ENCODE measurements around the gene FOLR3. TPM values are rescaled to one million over a fixed set of nuclear protein-coding genes. Genes with fewer than 3 reads are reported as not detected.

FOLR3 gene
- total and polyA plus RNA-seq, 9 of the 15 experiments (the other 6 are each of a cell fraction or from before 2014, with no cell fraction given) = not detected

DNA sequence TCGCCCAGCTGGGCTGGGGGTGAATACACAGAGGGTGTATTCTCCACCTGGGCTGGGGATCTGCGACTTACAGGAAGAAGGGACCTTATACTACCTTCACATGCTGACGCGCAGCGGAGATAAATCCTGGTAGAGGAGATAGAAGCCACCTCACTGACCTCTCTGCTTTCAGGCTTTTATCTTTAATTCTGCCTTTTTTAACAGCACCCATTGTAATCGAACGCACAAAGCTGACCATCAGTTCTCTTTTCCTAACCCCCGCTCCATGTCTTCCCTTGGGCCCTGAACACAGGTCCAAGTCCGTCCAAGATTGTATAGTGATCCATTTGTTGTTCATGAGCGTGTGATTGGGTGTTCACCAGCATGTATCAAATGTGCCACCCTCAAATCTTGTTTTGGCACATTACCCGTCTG, 31.8 kb upstream of the FOLR3 start (continued):
- TF ChIP-seq RB1 (IDR thresholded peaks at IDR 0.05; ENCODE audit: low read depth) (no peak), NR2C1 (IDR thresholded peaks at IDR 0.05) (no peak), NR2C1 (tag; IDR thresholded peaks at IDR 0.05) (no peak), TAF7 (tag; IDR thresholded peaks at IDR 0.05) (no peak), PTRF (tag; IDR thresholded peaks at IDR 0.05) (no peak), RBM34 (IDR thresholded peaks at IDR 0.05; ENCODE audit: borderline replicate concordance, insufficient read depth, low read length) (no peak), ZNF766 (CRISPR knock-in tag; conservative IDR thresholded peaks at IDR 0.05) (peak; percentile 50; the same call in 1 of the 2 replicates), HIVEP1 (CRISPR knock-in tag; IDR thresholded peaks at IDR 0.05) (no peak), ZNF280B (CRISPR knock-in tag; IDR thresholded peaks at IDR 0.05) (no peak), TFAP4 (CRISPR knock-in tag; IDR thresholded peaks at IDR 0.05; ENCODE audit: borderline replicate concordance) (0 out of 2 replicates have a peak, but pooled peaks have one; percentile 57), NFE2L1 (tag; IDR thresholded peaks at IDR 0.05; ENCODE audit: borderline replicate concordance, low read depth) (no peak), PURB (CRISPR knock-in tag; IDR thresholded peaks at IDR 0.05; ENCODE audit: low read depth) (no peak), CTBP1 (IDR thresholded peaks at IDR 0.05; ENCODE audit: borderline replicate concordance) (no peak), TGIF2 (CRISPR knock-in tag; IDR thresholded peaks at IDR 0.05) (no peak), ZFP36 (IDR thresholded peaks at IDR 0.05; ENCODE audit: low read depth, low read length, partially characterized antibody) (no peak), MED1 (CRISPR knock-in tag; IDR thresholded peaks at IDR 0.05; ENCODE audit: borderline replicate concordance) (no peak), ZSCAN29 (IDR thresholded peaks at IDR 0.05) (no peak), EWSR1 (IDR thresholded peaks at IDR 0.05; ENCODE audit: borderline replicate concordance, low read depth, partially characterized antibody) (no peak), SETDB1 (IDR thresholded peaks at IDR 0.05; ENCODE audit: low read length) (no peak), PRDM10 (IDR thresholded peaks at IDR 0.05; ENCODE audit: partially characterized antibody) (no peak)
- TF ChIP-seq, protein P1, sequence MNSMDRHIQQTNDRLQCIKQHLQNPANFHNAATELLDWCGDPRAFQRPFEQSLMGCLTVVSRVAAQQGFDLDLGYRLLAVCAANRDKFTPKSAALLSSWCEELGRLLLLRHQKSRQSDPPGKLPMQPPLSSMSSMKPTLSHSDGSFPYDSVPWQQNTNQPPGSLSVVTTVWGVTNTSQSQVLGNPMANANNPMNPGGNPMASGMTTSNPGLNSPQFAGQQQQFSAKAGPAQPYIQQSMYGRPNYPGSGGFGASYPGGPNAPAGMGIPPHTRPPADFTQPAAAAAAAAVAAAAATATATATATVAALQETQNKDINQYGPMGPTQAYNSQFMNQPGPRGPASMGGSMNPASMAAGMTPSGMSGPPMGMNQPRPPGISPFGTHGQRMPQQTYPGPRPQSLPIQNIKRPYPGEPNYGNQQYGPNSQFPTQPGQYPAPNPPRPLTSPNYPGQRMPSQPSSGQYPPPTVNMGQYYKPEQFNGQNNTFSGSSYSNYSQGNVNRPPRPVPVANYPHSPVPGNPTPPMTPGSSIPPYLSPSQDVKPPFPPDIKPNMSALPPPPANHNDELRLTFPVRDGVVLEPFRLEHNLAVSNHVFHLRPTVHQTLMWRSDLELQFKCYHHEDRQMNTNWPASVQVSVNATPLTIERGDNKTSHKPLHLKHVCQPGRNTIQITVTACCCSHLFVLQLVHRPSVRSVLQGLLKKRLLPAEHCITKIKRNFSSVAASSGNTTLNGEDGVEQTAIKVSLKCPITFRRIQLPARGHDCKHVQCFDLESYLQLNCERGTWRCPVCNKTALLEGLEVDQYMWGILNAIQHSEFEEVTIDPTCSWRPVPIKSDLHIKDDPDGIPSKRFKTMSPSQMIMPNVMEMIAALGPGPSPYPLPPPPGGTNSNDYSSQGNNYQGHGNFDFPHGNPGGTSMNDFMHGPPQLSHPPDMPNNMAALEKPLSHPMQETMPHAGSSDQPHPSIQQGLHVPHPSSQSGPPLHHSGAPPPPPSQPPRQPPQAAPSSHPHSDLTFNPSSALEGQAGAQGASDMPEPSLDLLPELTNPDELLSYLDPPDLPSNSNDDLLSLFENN (IDR thresholded peaks at IDR 0.05; ENCODE audit: low read depth in 2 of 2, low read length in 2 of 2) = no peak
